NCI-H2081 treated with DMSO at 0.1 percent for 48 hours (cell line): ENCODE measurements around the gene GPM6B.
"Not testable (repeated sequence)": the region's sequence is repeated elsewhere in the genome, so short reads cannot be mapped to it uniquely, and the experiment has no call there.

Source experiments
- DNase-seq: peaks from one replicate; lab custom pipeline; 2025; lab: John Stamatoyannopoulos, UW

Gene GPM6B

GRCh38 chrX:13764281-13764680 is 52.6 kb downstream of the GPM6B start:
- no peak for DNase-seq

DNA sequence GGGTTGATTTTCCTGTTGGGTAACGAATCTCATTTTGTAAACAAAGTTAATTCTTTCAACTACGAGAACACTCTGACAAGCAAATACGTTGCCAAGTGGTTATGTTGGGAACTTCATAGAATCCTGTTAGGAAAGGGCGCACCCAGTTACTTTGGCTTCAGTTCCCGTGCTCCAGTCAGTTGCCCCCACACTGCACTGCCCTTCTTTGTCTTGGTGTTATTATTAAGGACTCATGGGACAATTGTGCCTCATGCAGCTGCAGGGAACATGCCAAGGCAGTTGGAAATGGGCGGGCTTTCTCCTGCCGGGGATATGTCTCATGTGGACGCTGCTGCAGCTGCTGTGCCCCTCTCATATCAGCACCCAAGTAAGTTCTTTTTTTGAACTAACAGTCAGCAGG is 53.4 kb downstream of the GPM6B start:
- DNase-seq, result no peak

GRCh38 chrX:13761606-13762414 is 55.1 kb downstream of the GPM6B start:
- DNase-seq, result no peak

DNA sequence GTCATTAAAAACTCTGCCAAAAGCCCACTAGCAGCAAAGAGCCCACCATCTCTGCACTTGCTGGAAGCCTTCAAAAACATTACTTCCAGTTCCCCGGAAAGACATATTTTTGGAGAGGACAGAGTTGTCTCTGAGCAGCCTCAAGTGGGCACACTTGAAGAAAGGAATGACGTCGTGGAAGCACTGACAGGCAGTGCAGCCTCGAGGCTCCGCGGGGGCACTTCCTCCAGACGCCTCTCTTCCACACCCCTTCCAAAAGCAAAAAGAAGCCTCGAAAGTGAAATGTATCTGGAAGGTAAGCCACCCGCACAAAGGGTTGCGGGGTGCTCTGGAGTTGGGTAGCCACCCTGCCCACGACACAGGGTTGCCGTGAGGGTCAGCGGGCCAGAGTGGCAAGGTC is 56.5 kb downstream of the GPM6B start:
- DNase-seq, result no peak

GRCh38 chrX:13759152-13759718 is 57.7 kb downstream of the GPM6B start:
- no peak for DNase-seq

- no peak for DNase-seq
Observed at GRCh38 chrX:13756381-13756780, 60.5 kb downstream of the GPM6B start.

GRCh38 chrX:13755254-13755653 is 61.6 kb downstream of the GPM6B start:
- DNase-seq, result no peak

DNA sequence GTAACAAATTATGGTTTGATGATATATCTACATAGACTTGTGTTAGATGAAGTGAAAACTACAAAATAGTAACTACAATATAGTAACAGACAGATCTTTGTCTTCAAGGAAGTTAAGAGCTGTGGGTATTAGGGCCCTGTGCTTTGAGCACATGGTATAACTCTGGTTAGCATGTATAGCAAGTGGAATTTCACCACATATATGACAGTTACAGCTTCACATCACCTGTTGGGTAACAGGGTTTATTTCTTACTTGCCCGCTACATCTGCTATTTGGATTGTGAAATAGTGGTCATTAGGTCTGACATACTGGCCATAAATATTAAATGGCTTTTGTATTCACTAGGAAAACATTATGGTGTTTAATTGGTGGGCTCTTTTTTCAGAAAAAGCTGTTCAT is 62.1 kb downstream of the GPM6B start:
- no peak for DNase-seq

DNA sequence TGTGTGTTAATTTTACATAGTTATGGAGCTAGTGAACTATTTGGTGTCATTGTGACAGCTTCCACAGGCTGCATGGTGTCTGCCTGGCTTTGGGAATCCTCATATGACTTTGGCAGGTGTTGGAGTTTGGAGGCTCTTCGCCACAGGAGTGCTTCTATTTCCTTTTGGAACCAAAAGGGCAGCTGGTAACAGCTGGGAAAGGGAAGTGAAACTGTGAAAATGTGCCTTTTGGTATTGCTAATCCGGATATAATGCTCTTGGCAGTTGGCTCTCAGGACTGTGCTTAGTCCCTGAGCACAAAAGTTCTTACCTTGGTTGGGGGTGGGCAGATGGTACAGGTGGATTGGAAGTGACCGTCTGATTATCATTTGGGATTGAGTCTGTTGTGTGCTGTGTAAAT is 64.2 kb downstream of the GPM6B start:
- DNase-seq, result no peak

- DNase-seq, result no peak
Observed at GRCh38 chrX:13752141-13752540, 64.8 kb downstream of the GPM6B start.

- DNase-seq, result no peak
Observed at GRCh38 chrX:13750812-13751211, 66.1 kb downstream of the GPM6B start.

GRCh38 chrX:13750204-13750603 is 66.7 kb downstream of the GPM6B start:
- no peak for DNase-seq

- DNase-seq, result no peak
Observed at GRCh38 chrX:13748486-13748885, 68.4 kb downstream of the GPM6B start.

DNA sequence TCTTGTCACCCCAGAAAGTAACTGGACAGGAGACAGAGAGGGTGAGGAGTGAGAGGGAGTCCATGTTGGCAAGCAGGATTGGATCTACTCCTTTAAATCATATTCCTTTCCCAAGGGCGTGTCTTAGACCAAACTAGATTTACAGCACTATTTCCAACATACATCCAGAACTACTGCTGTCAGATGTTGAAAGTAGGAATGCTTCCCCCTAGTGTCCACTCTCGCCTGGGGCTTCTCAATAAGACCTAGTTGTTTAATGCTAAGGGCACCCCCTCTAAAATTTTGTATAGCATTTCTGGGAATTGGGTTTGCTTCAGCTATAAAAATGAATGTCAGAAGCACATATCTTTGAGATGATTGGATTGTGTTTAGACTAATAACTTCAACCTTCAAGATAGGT is 69.1 kb downstream of the GPM6B start:
- DNase-seq, result no peak

DNA sequence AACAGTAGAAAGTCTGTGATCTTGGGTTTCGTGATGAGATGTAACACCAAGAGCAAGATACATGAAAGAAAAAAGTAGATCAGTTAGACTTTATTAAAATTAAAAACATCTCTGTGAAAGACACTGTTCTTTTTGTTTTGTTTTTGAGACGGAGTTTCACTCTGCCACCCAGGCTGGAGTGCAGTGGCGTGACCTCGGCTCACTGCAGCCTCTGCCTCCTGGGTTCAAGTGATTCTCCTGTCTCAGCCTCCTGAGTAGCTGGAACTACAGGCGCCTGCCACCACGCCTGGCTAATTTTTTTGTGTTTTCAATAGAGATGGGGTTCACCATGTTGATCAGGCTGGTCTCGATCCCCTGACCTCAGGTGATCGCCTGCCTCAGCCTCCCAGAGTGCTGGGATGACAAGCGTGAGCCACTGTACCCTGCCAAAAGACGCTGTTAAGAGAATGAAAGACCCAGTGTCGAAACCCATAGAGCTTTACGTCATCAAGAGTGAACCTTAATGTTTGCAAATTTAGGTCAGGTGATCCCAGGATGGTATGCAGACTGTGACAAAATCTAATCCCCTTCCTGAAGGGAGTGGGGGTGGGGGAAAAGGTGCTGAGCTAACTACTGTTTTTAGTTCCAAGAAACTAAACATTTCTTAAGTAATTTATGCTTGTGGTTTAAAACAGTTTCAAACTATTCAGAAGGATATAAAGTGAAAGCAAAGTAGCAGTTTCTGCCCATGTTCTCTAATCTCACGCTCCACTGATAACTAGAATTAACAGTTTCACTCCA is 74.3 kb downstream of the GPM6B start:
- DNase-seq, result no peak

DNA sequence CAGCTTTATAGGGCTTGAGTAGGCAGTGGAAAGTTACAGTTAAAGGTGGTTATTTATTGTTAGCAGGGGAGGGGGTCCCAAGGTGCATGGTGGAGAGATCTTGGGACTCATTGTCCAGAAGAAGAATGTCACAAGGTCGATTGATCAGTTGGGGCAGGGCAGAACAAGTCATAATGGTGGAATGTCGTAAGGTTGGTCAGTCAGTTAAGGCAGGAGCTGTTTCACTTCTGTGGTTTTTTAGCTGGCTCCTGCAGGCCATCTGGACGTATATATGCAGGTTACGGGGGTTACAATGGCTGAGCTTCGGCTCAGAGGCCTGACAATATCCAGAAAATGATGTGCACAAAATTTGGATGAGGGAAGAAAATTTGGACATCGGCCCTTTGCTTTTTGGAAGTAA is 75.2 kb downstream of the GPM6B start:
- DNase-seq, result no peak

GRCh38 chrX:13734278-13735172 is 82.4 kb downstream of the GPM6B start, which contains the start of the genes OFD1 and TRAPPC2:
Gene OFD1, plus strand, starts transcription at chrX:13734748. Its CDS starts 324 bp downstream, at chrX:13735072.
Gene TRAPPC2, minus strand, starts transcription at chrX:13734620. Its CDS starts 14,657 bp downstream, at chrX:13719963.
- DNase-seq, result peak; percentile 91

- DNase-seq, result no peak
Observed at GRCh38 chrX:13733506-13733905, 83.4 kb downstream of the GPM6B start.

DNA sequence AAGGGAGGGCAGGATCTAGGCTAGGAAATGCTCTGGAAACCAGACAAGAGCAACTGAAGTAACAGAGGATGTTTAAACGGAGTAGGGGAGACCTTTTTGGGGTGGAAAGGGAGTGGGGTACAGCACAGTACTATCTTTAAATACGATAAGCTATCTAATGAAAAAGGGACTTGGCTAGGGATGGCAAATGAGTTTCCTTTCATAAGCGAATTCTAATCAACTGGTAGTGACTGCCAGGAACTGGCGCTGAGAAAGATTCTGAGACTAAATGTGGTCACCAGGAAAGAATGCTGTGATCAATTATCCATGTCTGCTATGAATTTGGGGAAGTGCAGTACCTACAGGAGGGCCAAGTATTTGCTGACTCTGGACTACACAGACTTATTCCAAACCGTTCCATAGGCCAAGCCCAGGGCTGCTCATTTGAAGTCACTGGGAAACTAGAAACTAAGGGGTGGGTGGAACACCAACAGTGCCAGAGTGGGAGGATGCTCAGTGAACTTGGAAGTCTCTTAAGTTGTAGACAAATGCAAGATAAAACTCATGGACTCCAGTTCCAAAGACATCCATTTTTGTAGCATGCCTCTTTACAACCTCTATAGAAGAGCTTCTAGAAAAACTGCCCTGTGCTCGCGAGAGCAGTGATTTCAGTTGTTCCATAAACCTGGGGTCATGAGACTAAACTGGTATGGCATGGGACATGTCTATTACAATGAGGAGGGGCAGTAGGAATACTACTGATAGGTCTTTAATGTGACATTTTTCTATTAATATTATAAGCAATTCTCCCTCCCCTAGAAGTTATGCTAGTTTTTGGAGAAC is 84.4 kb downstream of the GPM6B start:
- DNase-seq, result no peak

DNA sequence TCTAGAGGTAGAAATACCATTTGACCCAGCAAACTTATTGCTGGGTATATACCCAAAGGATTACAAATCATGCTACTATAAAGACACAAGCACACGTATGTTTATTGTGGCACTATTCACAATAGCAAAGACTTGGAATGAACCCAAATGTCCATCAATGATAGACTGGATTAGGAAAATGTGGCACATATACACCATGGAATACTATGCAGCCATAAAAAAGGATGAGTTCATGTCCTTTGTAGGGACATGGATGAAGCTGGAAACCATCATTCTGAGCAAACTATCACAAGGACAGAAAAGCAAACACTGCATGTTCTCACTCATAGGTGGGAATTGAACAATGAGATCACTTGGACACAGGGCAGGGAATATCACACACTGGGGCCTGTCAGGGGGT is 86.4 kb downstream of the GPM6B start:
- DNase-seq, result not testable (repeated sequence)

- not testable (repeated sequence) for DNase-seq
Observed at GRCh38 chrX:13726583-13726982, 90.3 kb downstream of the GPM6B start.
